Suprapubic skin (tissue), 3 donors: ENCODE results near the gene NEU4.

Experiments
- EP300 ChIP-seq: sonication (generic); formaldehyde crosslinking; IDR thresholded peaks from one replicate; pipeline ENCODE4 v1.6.1; 2017; ENCODE audit warnings: antibody characterized with exemption
- TF ChIP-seq, protein P1 (sequence below), 2 donors: fragments of 200-600 bp in 1 of 2; fragments of 450-650 bp in 1 of 2; sonication (generic) in 1 of 2; IDR thresholded peaks; one replicate each; pipeline ENCODE4 v1.5.1; 2016 to 2019; ENCODE audit warnings: antibody characterized with exemption in 2 of 2, mild to moderate bottlenecking in 1 of 2, moderate library complexity in 1 of 2

- no peak for TF ChIP-seq EP300
- TF ChIP-seq, protein P1, sequence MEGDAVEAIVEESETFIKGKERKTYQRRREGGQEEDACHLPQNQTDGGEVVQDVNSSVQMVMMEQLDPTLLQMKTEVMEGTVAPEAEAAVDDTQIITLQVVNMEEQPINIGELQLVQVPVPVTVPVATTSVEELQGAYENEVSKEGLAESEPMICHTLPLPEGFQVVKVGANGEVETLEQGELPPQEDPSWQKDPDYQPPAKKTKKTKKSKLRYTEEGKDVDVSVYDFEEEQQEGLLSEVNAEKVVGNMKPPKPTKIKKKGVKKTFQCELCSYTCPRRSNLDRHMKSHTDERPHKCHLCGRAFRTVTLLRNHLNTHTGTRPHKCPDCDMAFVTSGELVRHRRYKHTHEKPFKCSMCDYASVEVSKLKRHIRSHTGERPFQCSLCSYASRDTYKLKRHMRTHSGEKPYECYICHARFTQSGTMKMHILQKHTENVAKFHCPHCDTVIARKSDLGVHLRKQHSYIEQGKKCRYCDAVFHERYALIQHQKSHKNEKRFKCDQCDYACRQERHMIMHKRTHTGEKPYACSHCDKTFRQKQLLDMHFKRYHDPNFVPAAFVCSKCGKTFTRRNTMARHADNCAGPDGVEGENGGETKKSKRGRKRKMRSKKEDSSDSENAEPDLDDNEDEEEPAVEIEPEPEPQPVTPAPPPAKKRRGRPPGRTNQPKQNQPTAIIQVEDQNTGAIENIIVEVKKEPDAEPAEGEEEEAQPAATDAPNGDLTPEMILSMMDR (IDR thresholded peaks at IDR 0.05): no peak
Measured at GRCh38 chr2:241815477-241816430, 6.8 kb downstream of the NEU4 start.
